Keratinocyte (primary cell): ENCODE measurements around the gene VARS1. TPM values are rescaled to one million over a fixed set of nuclear protein-coding genes. Genes with fewer than 3 reads are reported as not detected.

Source experiments
- DNase-seq: peaks from one replicate; pipeline ENCODE4 v3.0.0-alpha.2; 2011; ENCODE audit warnings: low read depth, missing footprints, low spot score
- FAIRE-seq: peaks from 2 replicates; lab custom pipeline; 2011; peaks lifted over from hg19 to GRCh38; lab: Jason Lieb, UNC
- H2AFZ ChIP-seq: 2 replicates; pipeline ENCODE4 v1.6.0; 2012; ENCODE audit warnings: low read length, control low read depth, inconsistent platforms; ENCODE audit not compliant: control insufficient read depth
- H3K27ac ChIP-seq: 2 replicates; pipeline ENCODE4 v1.5.1; 2011; ENCODE audit warnings: low read length; ENCODE audit not compliant: control insufficient read depth, insufficient read depth
- H3K27me3 ChIP-seq: 3 replicates; pipeline ENCODE4 v1.6.0; 2011; ENCODE audit warnings: low read length; ENCODE audit not compliant: control insufficient read depth, insufficient read depth; ENCODE audit errors: extremely low read depth
- H3K36me3 ChIP-seq, 2 experiments: 2 replicates in 1 of 2; 3 replicates in 1 of 2; pipeline ENCODE4 v1.5.1; 2011; ENCODE audit warnings: low read length in 2 of 2, mild to moderate bottlenecking in 1 of 2; ENCODE audit not compliant: control insufficient read depth in 2 of 2, insufficient read depth in 2 of 2; ENCODE audit errors: extremely low read depth in 1 of 2
- H3K4me1 ChIP-seq: 3 replicates; pipeline ENCODE4 v1.5.1; 2011; ENCODE audit warnings: low read length; ENCODE audit not compliant: control insufficient read depth, insufficient read depth; ENCODE audit errors: extremely low read depth
- H3K4me2 ChIP-seq: 3 replicates; pipeline ENCODE4 v1.6.0; 2011; ENCODE audit warnings: low read depth, low read length; ENCODE audit not compliant: control insufficient read depth, insufficient read depth; ENCODE audit errors: extremely low read depth
- H3K4me3 ChIP-seq, 3 experiments: fragments of 200-600 bp in 1 of 3; sonication (generic) in 1 of 3; 2 replicates in 2 of 3; 3 replicates in 1 of 3; pipeline ENCODE4 v1.5.1; 2011 to 2016; ENCODE audit warnings: low read length in 3 of 3, mild to moderate bottlenecking in 3 of 3, control low read depth in 2 of 3, inconsistent platforms in 1 of 3, low read depth in 1 of 3, mixed read lengths in 1 of 3, mixed run types in 1 of 3, moderate library complexity in 1 of 3; ENCODE audit not compliant: control insufficient read depth in 2 of 3, insufficient read depth in 2 of 3; ENCODE audit errors: extremely low read depth in 1 of 3
- H3K79me2 ChIP-seq: 2 replicates; pipeline ENCODE4 v1.6.0; 2012; ENCODE audit warnings: low read length; ENCODE audit not compliant: control insufficient read depth, insufficient read depth
- H3K9ac ChIP-seq: 3 replicates; pipeline ENCODE4 v1.6.0; 2011; ENCODE audit warnings: low read length; ENCODE audit not compliant: control insufficient read depth, insufficient read depth; ENCODE audit errors: extremely low read depth
- H3K9me1 ChIP-seq: 3 replicates; pipeline ENCODE4 v1.6.0; 2011; ENCODE audit warnings: low read length; ENCODE audit not compliant: control insufficient read depth, insufficient read depth; ENCODE audit errors: extremely low read depth
- H3K9me3 ChIP-seq: 2 replicates; pipeline ENCODE4 v1.5.1; 2012; ENCODE audit warnings: low read depth, low read length; ENCODE audit not compliant: control insufficient read depth
- H4K20me1 ChIP-seq: 3 replicates; pipeline ENCODE4 v1.6.0; 2011; ENCODE audit warnings: low read length; ENCODE audit not compliant: control insufficient read depth, insufficient read depth; ENCODE audit errors: extremely low read depth
- EZH2 ChIP-seq: IDR thresholded peaks from one replicate; pipeline ENCODE4 v1.6.1; 2012; ENCODE audit warnings: inconsistent platforms, mild to moderate bottlenecking, low read length, moderate library complexity
- dilution Hi-C: fragments of 300-500 bp; cut with MboI; formaldehyde crosslinking; loops from one replicate; pipeline ENCODE4 v1.7.0; 2020; ENCODE audit warnings: low sequenced_read_pairs; ENCODE audit not compliant: extremely low pct_ligation_motif_present
- polyA plus RNA-seq, 5 experiments: library from polyadenylated mRNA; depleted of rRNA in 3 of 5; stranded (reverse) in 3 of 5; stranded (forward) in 1 of 5; unstranded in 1 of 5; fragments of >200 nt; gene quantifications; 1 replicate in 1 of 5; 2 replicates in 3 of 5; 3 replicates in 1 of 5; pipeline versions ENCODE4 v1.2.1 to v1.2.3, GENCODE V29; 2011 to 2012; ENCODE audit warnings: missing spikeins in 2 of 5, low read depth in 1 of 5, low replicate concordance in 1 of 5
- TF ChIP-seq, protein P1 (sequence below), 3 experiments: IDR thresholded peaks in 1 of 3; conservative IDR thresholded peaks in 1 of 3; optimal IDR thresholded peaks in 1 of 3; 2 replicates in 2 of 3; 3 replicates in 1 of 3; pipeline versions ENCODE3 to v1.5.1; 2011; ENCODE audit warnings: low read length in 3 of 3, mild to moderate bottlenecking in 3 of 3, moderate library complexity in 2 of 3, control low read depth in 1 of 3, inconsistent platforms in 1 of 3; ENCODE audit not compliant: insufficient read depth in 2 of 3; ENCODE audit errors: extremely low read depth in 1 of 3

The VARS1 gene
- polyA plus RNA-seq, 1 donor (not counting 4 experiments of a cell fraction or from before 2014, with no cell fraction given) = 26.3 TPM

DNA sequence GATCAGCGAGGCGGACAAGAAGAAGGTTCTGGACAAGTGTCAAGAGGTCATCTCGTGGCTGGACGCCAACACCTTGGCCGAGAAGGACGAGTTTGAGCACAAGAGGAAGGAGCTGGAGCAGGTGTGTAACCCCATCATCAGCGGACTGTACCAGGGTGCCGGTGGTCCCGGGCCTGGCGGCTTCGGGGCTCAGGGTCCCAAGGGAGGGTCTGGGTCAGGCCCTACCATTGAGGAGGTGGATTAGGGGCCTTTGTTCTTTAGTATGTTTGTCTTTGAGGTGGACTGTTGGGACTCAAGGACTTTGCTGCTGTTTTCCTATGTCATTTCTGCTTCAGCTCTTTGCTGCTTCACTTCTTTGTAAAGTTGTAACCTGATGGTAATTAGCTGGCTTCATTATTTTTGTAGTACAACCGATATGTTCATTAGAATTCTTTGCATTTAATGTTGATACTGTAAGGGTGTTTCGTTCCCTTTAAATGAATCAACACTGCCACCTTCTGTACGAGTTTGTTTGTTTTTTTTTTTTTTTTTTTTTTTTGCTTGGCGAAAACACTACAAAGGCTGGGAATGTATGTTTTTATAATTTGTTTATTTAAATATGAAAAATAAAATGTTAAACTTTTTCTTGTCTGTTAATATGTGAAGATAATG lies 34.2 kb upstream of the VARS1 start:
- H3K4me2 ChIP-seq = peak overlapping the region; percentile 84
- dilution Hi-C loops = no loop called here
- no peaks in the 10 kb centered on the region for H3K9me1 ChIP-seq
- peaks cover 4% of the 10 kb centered on the region for H4K20me1 ChIP-seq
- no peak for FAIRE-seq
- peak overlapping the region; percentile 73 for H3K9ac ChIP-seq
- TF ChIP-seq, protein P1, sequence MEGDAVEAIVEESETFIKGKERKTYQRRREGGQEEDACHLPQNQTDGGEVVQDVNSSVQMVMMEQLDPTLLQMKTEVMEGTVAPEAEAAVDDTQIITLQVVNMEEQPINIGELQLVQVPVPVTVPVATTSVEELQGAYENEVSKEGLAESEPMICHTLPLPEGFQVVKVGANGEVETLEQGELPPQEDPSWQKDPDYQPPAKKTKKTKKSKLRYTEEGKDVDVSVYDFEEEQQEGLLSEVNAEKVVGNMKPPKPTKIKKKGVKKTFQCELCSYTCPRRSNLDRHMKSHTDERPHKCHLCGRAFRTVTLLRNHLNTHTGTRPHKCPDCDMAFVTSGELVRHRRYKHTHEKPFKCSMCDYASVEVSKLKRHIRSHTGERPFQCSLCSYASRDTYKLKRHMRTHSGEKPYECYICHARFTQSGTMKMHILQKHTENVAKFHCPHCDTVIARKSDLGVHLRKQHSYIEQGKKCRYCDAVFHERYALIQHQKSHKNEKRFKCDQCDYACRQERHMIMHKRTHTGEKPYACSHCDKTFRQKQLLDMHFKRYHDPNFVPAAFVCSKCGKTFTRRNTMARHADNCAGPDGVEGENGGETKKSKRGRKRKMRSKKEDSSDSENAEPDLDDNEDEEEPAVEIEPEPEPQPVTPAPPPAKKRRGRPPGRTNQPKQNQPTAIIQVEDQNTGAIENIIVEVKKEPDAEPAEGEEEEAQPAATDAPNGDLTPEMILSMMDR (optimal IDR thresholded peaks at IDR 0.05 in 1 of 3, IDR thresholded peaks at IDR 0.05 in 1 of 3, conservative IDR thresholded peaks at IDR 0.05 in 1 of 3; ENCODE audit: extremely low read depth in 1 of 3, insufficient read depth in 2 of 3, low read length in 3 of 3) = no peak
- no peak for TF ChIP-seq EZH2
- H3K27me3 ChIP-seq = no peaks in the 10 kb centered on the region
- peaks cover 26% of the 10 kb centered on the region for H3K79me2 ChIP-seq
- no peaks in the 10 kb centered on the region for H3K9me3 ChIP-seq
- DNase-seq = no peak
- H2AFZ ChIP-seq = no peak overlapping the region
- peak overlapping the region; percentile 50 for H3K27ac ChIP-seq
- H3K4me1 ChIP-seq = peaks cover 26% of the 10 kb centered on the region
- peak overlapping the region; percentile 74 to 97 (median 89) for H3K4me3 ChIP-seq
- no peaks in the 10 kb centered on the region for H3K36me3 ChIP-seq

DNA sequence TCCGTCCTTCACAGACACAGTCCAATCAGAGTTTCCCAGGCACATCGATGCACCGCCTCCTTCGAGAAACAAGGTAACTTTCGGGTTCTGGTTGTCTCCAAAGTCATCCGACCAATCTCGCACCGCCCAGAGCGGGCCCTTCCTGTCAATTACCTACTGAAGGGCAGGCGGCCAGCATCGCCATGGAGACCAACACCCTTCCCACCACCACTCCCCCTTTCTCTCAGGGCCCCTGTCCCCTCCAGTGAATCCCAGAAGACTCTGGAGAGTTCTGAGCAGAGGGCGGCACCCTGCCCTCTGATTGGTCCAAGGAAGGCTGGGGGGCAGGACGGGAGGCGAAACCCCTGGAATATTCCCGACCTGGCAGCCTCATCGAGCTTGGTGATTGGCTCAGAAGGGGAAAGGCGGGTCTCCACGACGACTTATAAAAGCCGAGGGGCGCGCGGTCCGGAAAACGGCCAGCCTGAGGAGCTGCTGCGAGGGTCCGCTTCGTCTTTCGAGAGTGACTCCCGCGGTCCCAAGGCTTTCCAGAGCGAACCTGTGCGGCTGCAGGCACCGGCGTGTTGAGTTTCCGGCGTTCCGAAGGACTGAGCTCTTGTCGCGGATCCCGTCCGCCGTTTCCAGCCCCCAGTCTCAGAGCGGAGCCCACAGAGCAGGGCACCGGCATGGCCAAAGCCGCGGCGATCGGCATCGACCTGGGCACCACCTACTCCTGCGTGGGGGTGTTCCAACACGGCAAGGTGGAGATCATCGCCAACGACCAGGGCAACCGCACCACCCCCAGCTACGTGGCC lies 31.9 kb upstream of the VARS1 start, which contains the start of gene HSPA1B:
Gene HSPA1B (plus strand): TSS at position 453 of the 794 bp plus-strand sequence. CDS start 213 bp downstream, at position 666.
- FAIRE-seq = no peak
- dilution Hi-C loops = no loop called here

More for the DNA sequence above, 31.9 kb upstream of the VARS1 start, which contains the start of gene HSPA1B:
- peak within 1 kb of the TSS; percentile 95 for H3K4me2 ChIP-seq
- no peaks in the 10 kb centered on the region for H3K9me3 ChIP-seq
- peak within 1 kb of the TSS; percentile 86 for H3K9ac ChIP-seq
- DNase-seq = peak; percentile 99
- peaks cover 43% of the 10 kb centered on the region for H3K4me1 ChIP-seq
- peaks cover 4% of the 10 kb centered on the region for H4K20me1 ChIP-seq
- H3K27me3 ChIP-seq = no peaks in the 10 kb centered on the region
- no peaks in the 10 kb centered on the region for H3K9me1 ChIP-seq
- peak within 1 kb of the TSS; percentile 96 for H3K27ac ChIP-seq
- H3K79me2 ChIP-seq = peaks cover 26% of the 10 kb centered on the region
- peak within 1 kb of the TSS; percentile 56 to 86 (median 80) for H3K4me3 ChIP-seq
- peak within 1 kb of the TSS; percentile 76 for H2AFZ ChIP-seq
- TF ChIP-seq, protein P1 (optimal IDR thresholded peaks at IDR 0.05 in 1 of 3, IDR thresholded peaks at IDR 0.05 in 1 of 3, conservative IDR thresholded peaks at IDR 0.05 in 1 of 3; ENCODE audit: extremely low read depth in 1 of 3, insufficient read depth in 2 of 3, low read length in 3 of 3) = no peak
- TF ChIP-seq EZH2 = no peak
- H3K36me3 ChIP-seq = no peaks in the 10 kb centered on the region
